ENCODE measurements around the gene PLIN3.
"Not testable (repeated sequence)": the region's sequence is repeated elsewhere in the genome, so short reads cannot be mapped to it uniquely, and the experiment has no call there.

PLIN3 gene

GRCh38 chr19:4896372-4896771 is 28.9 kb upstream of the PLIN3 start:
- Histone ChIP-seq H3K9me2 (replicated peaks; ENCODE audit: control insufficient read depth, low read length) (no peaks in the 10 kb centered on the region), H4K20me1 (ENCODE audit: control insufficient read depth, insufficient read depth, low read depth, low read length) (no peaks in the 10 kb centered on the region), H3K4me1 (ENCODE audit: control insufficient read depth, low read length) (peaks cover 36% of the 10 kb centered on the region), H3F3A (ENCODE audit: control insufficient read depth, insufficient read depth) (peaks cover 11% of the 10 kb centered on the region), H3K9me3 (ENCODE audit: control insufficient read depth, insufficient read depth, low read length) (no peaks in the 10 kb centered on the region), H3K27ac (ENCODE audit: low read depth, low read length) (peak overlapping the region; percentile 32), H3K4me3 (ENCODE audit: low read length) (no peak overlapping the region), H3K79me2 (ENCODE audit: control insufficient read depth, low read length) (no peaks in the 10 kb centered on the region), H3K36me3 (ENCODE audit: control insufficient read depth, low read length) (no peaks in the 10 kb centered on the region), H3K27me3 (ENCODE audit: control insufficient read depth, low read length) (no peaks in the 10 kb centered on the region), H3K4me2 (ENCODE audit: low read length) (no peak overlapping the region; the same call in 1 of the 2 replicates)
- no peak for TF ChIP-seq EZH2phosphoT487 (IDR thresholded peaks at IDR 0.05; ENCODE audit: borderline replicate concordance, low read length)
- no peak for TF ChIP-seq CTCF (IDR thresholded peaks at IDR 0.05; ENCODE audit: low read depth, low read length, poor library complexity, severe bottlenecking)

- peaks cover 15% of the 10 kb centered on the region for H3F3A ChIP-seq (ENCODE audit: control insufficient read depth, insufficient read depth)
- H3K4me3 ChIP-seq (ENCODE audit: low read length); H3K27me3 ChIP-seq (ENCODE audit: control insufficient read depth, low read length); H3K9me3 ChIP-seq (ENCODE audit: control insufficient read depth, insufficient read depth, low read length); H3K36me3 ChIP-seq (ENCODE audit: control insufficient read depth, low read length); H3K79me2 ChIP-seq (ENCODE audit: control insufficient read depth, low read length); H3K27ac ChIP-seq (ENCODE audit: low read depth, low read length); H4K20me1 ChIP-seq (ENCODE audit: control insufficient read depth, insufficient read depth, low read depth, low read length); H3K4me2 ChIP-seq (ENCODE audit: low read length); H3K9me2 ChIP-seq (replicated peaks; ENCODE audit: control insufficient read depth, low read length): not testable (repeated sequence)
- peaks cover 39% of the 10 kb centered on the region for H3K4me1 ChIP-seq (ENCODE audit: control insufficient read depth, low read length)
Observed at GRCh38 chr19:4892962-4893361, 25.5 kb upstream of the PLIN3 start.

GRCh38 chr19:4891066-4891465 is 23.6 kb upstream of the PLIN3 start:
- TF ChIP-seq EZH2phosphoT487 (IDR thresholded peaks at IDR 0.05; ENCODE audit: borderline replicate concordance, low read length) (no peak), CTCF (IDR thresholded peaks at IDR 0.05; ENCODE audit: low read depth, low read length, poor library complexity, severe bottlenecking) (no peak)
- H3F3A ChIP-seq (ENCODE audit: control insufficient read depth, insufficient read depth): peaks cover 10% of the 10 kb centered on the region
- H3K79me2 ChIP-seq (ENCODE audit: control insufficient read depth, low read length): no peaks in the 10 kb centered on the region
- no peak overlapping the region for H3K27ac ChIP-seq (ENCODE audit: low read depth, low read length)
- no peak overlapping the region for H3K4me2 ChIP-seq (ENCODE audit: low read length)
- no peak overlapping the region for H3K4me3 ChIP-seq (ENCODE audit: low read length)
- no peaks in the 10 kb centered on the region for H4K20me1 ChIP-seq (ENCODE audit: control insufficient read depth, insufficient read depth, low read depth, low read length)
- H3K27me3 ChIP-seq (ENCODE audit: control insufficient read depth, low read length): no peaks in the 10 kb centered on the region
- H3K36me3 ChIP-seq (ENCODE audit: control insufficient read depth, low read length): no peaks in the 10 kb centered on the region
- H3K9me3 ChIP-seq (ENCODE audit: control insufficient read depth, insufficient read depth, low read length): no peaks in the 10 kb centered on the region
- peaks cover 25% of the 10 kb centered on the region for H3K4me1 ChIP-seq (ENCODE audit: control insufficient read depth, low read length)
- no peaks in the 10 kb centered on the region for H3K9me2 ChIP-seq (replicated peaks; ENCODE audit: control insufficient read depth, low read length)

- H3K27me3 ChIP-seq (ENCODE audit: control insufficient read depth, low read length): no peaks in the 10 kb centered on the region
- H3F3A ChIP-seq (ENCODE audit: control insufficient read depth, insufficient read depth): peaks cover 5% of the 10 kb centered on the region; the same call in 1 of the 2 replicates
- H3K36me3 ChIP-seq (ENCODE audit: control insufficient read depth, low read length): no peaks in the 10 kb centered on the region
- H4K20me1 ChIP-seq (ENCODE audit: control insufficient read depth, insufficient read depth, low read depth, low read length): no peaks in the 10 kb centered on the region
- no peaks in the 10 kb centered on the region for H3K79me2 ChIP-seq (ENCODE audit: control insufficient read depth, low read length)
- no peak overlapping the region for H3K4me2 ChIP-seq (ENCODE audit: low read length)
- TF ChIP-seq CTCF (IDR thresholded peaks at IDR 0.05; ENCODE audit: low read depth, low read length, poor library complexity, severe bottlenecking): no peak
- no peak for TF ChIP-seq EZH2phosphoT487 (IDR thresholded peaks at IDR 0.05; ENCODE audit: borderline replicate concordance, low read length)
- H3K27ac ChIP-seq (ENCODE audit: low read depth, low read length): no peak overlapping the region
- H3K4me1 ChIP-seq (ENCODE audit: control insufficient read depth, low read length): peaks cover 13% of the 10 kb centered on the region
- no peaks in the 10 kb centered on the region for H3K9me2 ChIP-seq (replicated peaks; ENCODE audit: control insufficient read depth, low read length)
- H3K4me3 ChIP-seq (ENCODE audit: low read length): no peak overlapping the region
- no peaks in the 10 kb centered on the region for H3K9me3 ChIP-seq (ENCODE audit: control insufficient read depth, insufficient read depth, low read length)
Observed at GRCh38 chr19:4889034-4889815, 21.8 kb upstream of the PLIN3 start.

GRCh38 chr19:4887803-4888202 is 20.3 kb upstream of the PLIN3 start:
- H3K4me2 ChIP-seq (ENCODE audit: low read length); H3K4me3 ChIP-seq (ENCODE audit: low read length); H3K36me3 ChIP-seq (ENCODE audit: control insufficient read depth, low read length); H4K20me1 ChIP-seq (ENCODE audit: control insufficient read depth, insufficient read depth, low read depth, low read length); H3K27ac ChIP-seq (ENCODE audit: low read depth, low read length); H3K79me2 ChIP-seq (ENCODE audit: control insufficient read depth, low read length); H3K27me3 ChIP-seq (ENCODE audit: control insufficient read depth, low read length); H3K9me3 ChIP-seq (ENCODE audit: control insufficient read depth, insufficient read depth, low read length); H3K9me2 ChIP-seq (replicated peaks; ENCODE audit: control insufficient read depth, low read length): not testable (repeated sequence)
- Histone ChIP-seq H3F3A (ENCODE audit: control insufficient read depth, insufficient read depth) (peaks cover 14% of the 10 kb centered on the region), H3K4me1 (ENCODE audit: control insufficient read depth, low read length) (peaks cover 20% of the 10 kb centered on the region)

GRCh38 chr19:4884993-4885392 is 17.5 kb upstream of the PLIN3 start:
- peaks cover 32% of the 10 kb centered on the region for H3F3A ChIP-seq (ENCODE audit: control insufficient read depth, insufficient read depth)
- not testable (repeated sequence) for H3K27me3 ChIP-seq (ENCODE audit: control insufficient read depth, low read length); H3K9me3 ChIP-seq (ENCODE audit: control insufficient read depth, insufficient read depth, low read length); H3K79me2 ChIP-seq (ENCODE audit: control insufficient read depth, low read length); H3K4me3 ChIP-seq (ENCODE audit: low read length); H4K20me1 ChIP-seq (ENCODE audit: control insufficient read depth, insufficient read depth, low read depth, low read length); H3K36me3 ChIP-seq (ENCODE audit: control insufficient read depth, low read length); H3K27ac ChIP-seq (ENCODE audit: low read depth, low read length); H3K4me2 ChIP-seq (ENCODE audit: low read length); H3K9me2 ChIP-seq (replicated peaks; ENCODE audit: control insufficient read depth, low read length)
- H3K4me1 ChIP-seq (ENCODE audit: control insufficient read depth, low read length): peaks cover 48% of the 10 kb centered on the region
